T-helper 2 cell treated with Interferon-gamma antibody and Interleukin-4, amounts not matched to agents 100 ng/mL and 5 ng/mL, for 36 hours (primary cell): ENCODE measurements around the gene DNAAF5. TPM values are rescaled to one million over a fixed set of nuclear protein-coding genes. Genes with fewer than 3 reads are reported as not detected.
"Not testable (repeated sequence)": the region's sequence is repeated elsewhere in the genome, so short reads cannot be mapped to it uniquely, and the experiment has no call there.

Source experiments
- intact Hi-C: fragments of 100-400 bp; cut with micrococcal nuclease; formaldehyde crosslinking; loops from one replicate; pipeline ENCODE4 v1.15.1; 2023
- total RNA-seq: library from RNA; stranded (reverse); gene quantifications from 2 replicates; pipeline ENCODE4 v1.2.3, GENCODE V29; 2022

Gene DNAAF5
- total RNA-seq, 1 donor from 2014 or later: 25.7 TPM

- intact Hi-C loops: no loop called here
These were observed 19.1 kb downstream of the DNAAF5 start for GRCh38 chr7:745431-746154.

- intact Hi-C loops: no loop called here
These were observed 19.9 kb downstream of the DNAAF5 start for GRCh38 chr7:746155-747061.

- intact Hi-C loops: no loop called here
These were observed 20.7 kb downstream of the DNAAF5 start for GRCh38 chr7:747186-747585.

- intact Hi-C loops: no loop called here
These were observed 21.9 kb downstream of the DNAAF5 start for GRCh38 chr7:748446-748845.

GRCh38 chr7:749140-749551, 22.6 kb downstream of the DNAAF5 start:
- intact Hi-C loops: no loop called here

- intact Hi-C loops: no loop called here
These were observed 23.8 kb downstream of the DNAAF5 start for GRCh38 chr7:750111-750905.

GRCh38 chr7:751826-752225, 25.3 kb downstream of the DNAAF5 start:
- intact Hi-C loops: no loop called here

GRCh38 chr7:752256-752655, 25.8 kb downstream of the DNAAF5 start:
- intact Hi-C loops: not testable (repeated sequence)

- intact Hi-C loops: no loop called here
These were observed 26.7 kb downstream of the DNAAF5 start for GRCh38 chr7:753190-753589.

- intact Hi-C loops: no loop called here
These were observed 28.3 kb downstream of the DNAAF5 start for GRCh38 chr7:754531-755412.

GRCh38 chr7:755413-755805, 28.9 kb downstream of the DNAAF5 start:
- intact Hi-C loops: no loop called here

GRCh38 chr7:756231-756927, 29.9 kb downstream of the DNAAF5 start:
- intact Hi-C loops: no loop called here

GRCh38 chr7:756928-757560, 30.5 kb downstream of the DNAAF5 start:
- intact Hi-C loops: no loop called here

- intact Hi-C loops: no loop called here
These were observed 31.3 kb downstream of the DNAAF5 start for GRCh38 chr7:757741-758163.

- intact Hi-C loops: no loop called here
These were observed 33.1 kb downstream of the DNAAF5 start for GRCh38 chr7:759569-759968.

GRCh38 chr7:760006-760405, 33.5 kb downstream of the DNAAF5 start:
- intact Hi-C loops: no loop called here

- intact Hi-C loops: no loop called here
These were observed 34.6 kb downstream of the DNAAF5 start for GRCh38 chr7:761101-761500.

- intact Hi-C loops: no loop called here
These were observed 35.1 kb downstream of the DNAAF5 start for GRCh38 chr7:761631-762030.

- intact Hi-C loops: no loop called here
These were observed 36.4 kb downstream of the DNAAF5 start for GRCh38 chr7:762885-763284.

- intact Hi-C loops: no loop called here
These were observed 37.3 kb downstream of the DNAAF5 start for GRCh38 chr7:763762-764161.
